HFF-Myc (cell line): ENCODE measurements around the gene ZC3H6.
A peak's percentile ranks its signal among the peaks of the same experiment; 100 is the strongest.
"Not testable (repeated sequence)": the region's sequence is repeated elsewhere in the genome, so short reads cannot be mapped to it uniquely, and the experiment has no call there.

Experiments
- DNase-seq: peaks from one replicate; pipeline ENCODE4 v3.0.0-alpha.2; 2011; ENCODE audit warnings: low read depth; ENCODE audit errors: extremely low read depth
- H3K4me3 ChIP-seq: replicated peaks from 2 replicates; pipeline ENCODE4 v1.5.1; 2011; ENCODE audit warnings: low read depth, mild to moderate bottlenecking, control low read depth, low read length
- TF ChIP-seq, protein P1 (sequence below): IDR thresholded peaks from 2 replicates; pipeline ENCODE4 v1.5.1; 2012; ENCODE audit warnings: mild to moderate bottlenecking, low read depth, low read length, control low read depth; ENCODE audit errors: missing control alignments

Gene ZC3H6

DNA sequence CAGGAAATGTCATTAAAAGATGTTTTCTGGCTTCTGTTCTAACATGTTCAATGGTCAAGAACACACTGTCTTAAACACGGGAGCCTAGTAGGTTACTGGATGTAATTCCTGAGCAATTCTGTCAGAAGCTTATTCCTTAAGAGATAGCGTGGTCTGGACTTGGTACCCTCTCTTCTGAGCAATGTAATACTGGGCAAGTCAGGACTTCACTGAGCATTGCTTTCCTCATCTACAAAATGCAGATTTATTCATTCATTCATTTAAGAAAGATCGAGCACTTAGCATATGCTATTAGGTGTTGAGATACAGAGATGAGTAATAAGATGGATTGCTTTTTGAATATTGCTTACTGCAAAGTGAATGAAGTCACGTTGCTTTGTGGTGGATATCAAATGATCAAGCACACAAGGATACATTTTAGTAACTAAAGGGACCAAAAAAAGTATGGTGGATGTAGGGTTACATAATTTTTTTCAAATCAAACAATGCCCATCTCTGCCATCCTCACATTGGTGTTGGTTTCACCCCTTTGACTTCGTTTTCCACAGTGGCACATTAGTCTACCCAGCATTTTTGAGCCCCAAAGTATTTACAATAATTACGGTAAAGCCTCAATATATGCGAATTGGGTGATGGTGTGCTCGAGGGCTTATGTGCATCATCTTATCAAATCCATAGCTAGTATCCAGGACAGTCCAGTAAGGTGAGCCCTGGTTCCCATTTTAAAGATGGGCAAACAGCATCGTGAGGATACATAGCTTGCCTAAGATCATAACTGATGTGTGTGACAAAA lies 65.3 kb downstream of the ZC3H6 start:
- TF ChIP-seq, protein P1, sequence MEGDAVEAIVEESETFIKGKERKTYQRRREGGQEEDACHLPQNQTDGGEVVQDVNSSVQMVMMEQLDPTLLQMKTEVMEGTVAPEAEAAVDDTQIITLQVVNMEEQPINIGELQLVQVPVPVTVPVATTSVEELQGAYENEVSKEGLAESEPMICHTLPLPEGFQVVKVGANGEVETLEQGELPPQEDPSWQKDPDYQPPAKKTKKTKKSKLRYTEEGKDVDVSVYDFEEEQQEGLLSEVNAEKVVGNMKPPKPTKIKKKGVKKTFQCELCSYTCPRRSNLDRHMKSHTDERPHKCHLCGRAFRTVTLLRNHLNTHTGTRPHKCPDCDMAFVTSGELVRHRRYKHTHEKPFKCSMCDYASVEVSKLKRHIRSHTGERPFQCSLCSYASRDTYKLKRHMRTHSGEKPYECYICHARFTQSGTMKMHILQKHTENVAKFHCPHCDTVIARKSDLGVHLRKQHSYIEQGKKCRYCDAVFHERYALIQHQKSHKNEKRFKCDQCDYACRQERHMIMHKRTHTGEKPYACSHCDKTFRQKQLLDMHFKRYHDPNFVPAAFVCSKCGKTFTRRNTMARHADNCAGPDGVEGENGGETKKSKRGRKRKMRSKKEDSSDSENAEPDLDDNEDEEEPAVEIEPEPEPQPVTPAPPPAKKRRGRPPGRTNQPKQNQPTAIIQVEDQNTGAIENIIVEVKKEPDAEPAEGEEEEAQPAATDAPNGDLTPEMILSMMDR: no peak
- no peak for DNase-seq
- H3K4me3 ChIP-seq: no peak overlapping the region

DNA sequence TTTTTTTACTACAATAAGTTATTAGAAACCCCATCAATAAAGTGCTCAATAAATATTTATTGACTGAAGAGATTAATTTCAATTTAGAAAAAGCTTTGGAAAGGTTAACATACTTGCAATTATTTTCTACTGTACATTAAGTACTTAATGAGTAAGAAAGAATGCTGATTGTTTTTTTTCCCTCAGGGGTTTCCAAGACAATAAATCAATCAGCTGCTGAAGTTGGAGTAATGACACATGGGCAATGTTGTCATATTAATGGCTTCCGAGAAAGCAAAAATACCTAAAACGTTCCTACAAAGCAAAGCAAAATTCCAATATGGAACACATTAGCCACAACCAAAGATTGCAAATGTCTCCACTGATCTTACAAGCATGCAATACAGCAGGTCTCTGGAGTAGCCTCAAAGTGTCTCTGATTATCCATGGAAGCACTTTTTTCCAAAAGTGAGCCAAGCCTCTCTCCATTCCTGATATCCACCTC lies 66.7 kb downstream of the ZC3H6 start:
- no peak overlapping the region for H3K4me3 ChIP-seq
- DNase-seq: peak; percentile 1
- TF ChIP-seq, protein P1: no peak

DNA sequence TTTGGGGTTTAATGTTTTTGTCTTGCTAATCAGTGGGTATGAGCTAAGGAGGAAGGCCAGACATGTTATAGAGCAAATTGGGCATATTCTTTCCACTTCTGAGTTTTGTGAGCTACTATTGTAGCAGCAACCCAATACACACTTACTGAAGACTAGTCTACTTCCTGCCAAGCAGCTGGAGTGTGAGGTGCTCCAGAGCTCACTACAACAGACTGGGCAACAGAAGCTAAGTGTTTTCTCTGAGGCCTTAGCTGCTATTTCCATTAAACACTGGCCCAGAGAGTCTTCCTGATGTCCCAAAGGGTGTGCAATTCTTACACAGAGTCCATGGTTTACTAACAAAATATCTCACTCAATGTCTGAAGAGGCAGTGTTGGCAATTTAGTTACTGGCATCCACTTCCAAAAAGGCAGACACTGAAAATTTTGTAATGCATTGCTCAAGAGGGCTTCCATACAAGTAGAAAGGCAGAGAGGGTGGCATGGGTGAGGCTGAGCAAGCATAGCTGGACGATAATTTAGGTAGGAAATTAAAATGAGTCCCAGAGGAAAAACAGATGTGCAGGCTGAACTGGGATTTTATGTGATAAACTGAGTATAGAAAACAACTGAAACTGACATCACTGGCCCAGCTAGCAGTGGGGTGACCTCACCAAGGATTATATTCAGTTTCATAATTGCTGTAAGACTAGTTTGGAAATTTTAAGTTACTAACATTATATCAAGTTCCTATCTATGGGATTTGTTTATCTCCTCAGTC lies 68.6 kb downstream of the ZC3H6 start:
- no peak overlapping the region for H3K4me3 ChIP-seq
- TF ChIP-seq, protein P1: no peak
- DNase-seq: peak; percentile 3

DNA sequence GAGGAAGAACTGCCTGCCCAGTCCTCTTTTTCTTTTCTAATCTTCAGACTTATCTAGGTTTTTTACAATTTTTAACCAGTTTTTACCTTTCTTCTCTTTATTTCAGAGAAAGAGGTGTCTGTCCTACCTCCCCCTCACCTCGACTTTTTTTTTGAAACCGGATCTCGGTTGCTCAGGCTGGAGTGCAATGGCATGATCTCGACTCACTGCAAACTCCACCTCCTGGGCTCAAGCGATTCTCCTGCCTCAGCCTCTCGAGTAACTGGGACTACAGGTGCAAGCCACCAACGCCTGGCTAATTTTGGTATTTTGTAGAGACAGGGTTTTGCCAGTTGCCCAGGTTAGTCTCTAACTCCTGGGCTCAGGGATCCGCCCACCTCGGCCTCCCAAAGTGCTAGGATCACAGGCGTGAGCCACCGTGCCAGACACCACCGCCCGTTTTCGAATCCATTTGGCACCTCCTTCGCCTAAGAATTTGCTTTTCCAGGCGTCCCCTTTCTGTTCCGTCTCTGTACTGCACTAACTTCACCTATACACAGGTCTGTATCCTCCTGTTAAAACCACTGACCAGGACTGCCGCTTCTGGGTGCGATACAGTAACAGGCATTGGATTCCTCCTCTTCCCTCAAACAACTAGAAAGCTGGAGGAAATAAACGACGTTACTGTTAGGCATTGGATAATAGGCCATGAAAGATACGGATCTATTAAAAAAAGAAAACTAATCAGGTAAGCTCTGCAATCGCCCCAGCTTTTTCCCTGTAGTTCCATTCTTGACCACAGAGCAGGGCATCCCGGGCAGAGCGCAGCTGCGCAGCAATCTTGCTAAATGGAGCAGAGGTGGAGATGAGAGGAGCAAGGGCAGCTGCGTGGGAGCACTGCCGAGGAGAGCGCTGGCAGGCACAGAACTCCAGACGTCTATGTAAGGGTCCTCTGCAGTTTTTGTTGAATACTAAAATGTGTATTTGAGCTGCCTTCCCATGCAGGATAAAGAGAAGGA lies 69.9 kb downstream of the ZC3H6 start:
- TF ChIP-seq, protein P1: no peak
- no peak for DNase-seq
- H3K4me3 ChIP-seq: no peak overlapping the region

DNA sequence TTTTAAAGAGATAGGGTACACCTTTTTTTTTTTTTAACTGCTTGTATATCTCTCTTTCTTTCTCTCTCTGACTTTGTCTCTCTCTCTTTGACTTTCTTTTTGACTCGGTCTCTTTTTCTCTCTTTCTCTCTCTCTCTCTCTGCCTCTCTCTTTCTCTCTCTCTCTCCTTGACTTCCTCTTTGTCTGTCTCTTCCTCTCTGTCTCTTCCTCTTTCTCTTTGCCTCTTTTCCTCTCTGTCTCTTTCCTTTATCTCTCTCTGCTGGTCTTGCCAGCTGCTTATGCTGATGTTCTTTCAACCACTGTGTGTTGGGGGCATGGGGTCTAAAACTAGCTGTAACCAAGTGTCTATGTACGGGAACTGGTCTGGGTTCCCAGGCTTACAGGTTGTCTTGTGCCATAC lies 76.9 kb downstream of the ZC3H6 start:
- not testable (repeated sequence) for DNase-seq

DNA sequence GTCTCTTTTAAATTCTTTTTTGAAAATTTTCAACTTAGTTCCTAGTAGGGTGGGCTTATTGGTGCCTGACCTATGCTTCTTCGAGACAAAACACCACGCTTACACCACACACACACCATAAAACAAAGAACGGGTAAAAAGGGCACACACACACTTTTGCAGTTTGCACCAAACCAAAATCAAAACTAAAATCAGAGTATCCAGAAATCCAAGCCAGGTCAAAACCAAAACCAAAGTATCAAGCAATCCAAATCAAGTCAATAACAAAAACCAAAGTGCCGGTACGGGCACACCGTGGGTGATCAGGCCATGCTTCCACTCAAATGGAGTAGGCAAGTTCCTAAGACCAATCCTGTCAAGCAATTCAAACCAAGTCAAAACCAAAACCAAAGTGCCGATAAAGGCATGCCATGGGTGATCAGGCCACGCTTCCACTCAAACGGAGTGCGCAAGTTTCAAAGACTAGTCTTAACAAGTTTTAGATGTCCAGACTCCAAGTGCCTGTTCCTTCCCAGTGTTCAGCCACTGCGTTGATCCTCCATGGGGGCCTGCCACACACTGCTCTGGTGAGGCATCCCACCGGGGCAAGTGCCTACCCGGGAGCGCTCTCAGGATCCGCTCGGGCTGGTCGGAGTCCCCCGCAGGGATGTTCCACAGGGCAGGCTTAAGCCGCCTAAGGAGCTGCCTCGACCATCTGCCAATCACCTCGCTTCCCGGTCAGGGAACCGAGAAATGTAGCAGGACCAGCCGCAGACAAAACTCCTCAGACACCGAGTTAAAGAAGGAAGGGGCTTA lies 77.6 kb downstream of the ZC3H6 start:
- DNase-seq, H3K4me3 ChIP-seq: not testable (repeated sequence)

More for the DNA sequence above, 76.9 kb downstream of the ZC3H6 start:
- not testable (repeated sequence) for H3K4me3 ChIP-seq

DNA sequence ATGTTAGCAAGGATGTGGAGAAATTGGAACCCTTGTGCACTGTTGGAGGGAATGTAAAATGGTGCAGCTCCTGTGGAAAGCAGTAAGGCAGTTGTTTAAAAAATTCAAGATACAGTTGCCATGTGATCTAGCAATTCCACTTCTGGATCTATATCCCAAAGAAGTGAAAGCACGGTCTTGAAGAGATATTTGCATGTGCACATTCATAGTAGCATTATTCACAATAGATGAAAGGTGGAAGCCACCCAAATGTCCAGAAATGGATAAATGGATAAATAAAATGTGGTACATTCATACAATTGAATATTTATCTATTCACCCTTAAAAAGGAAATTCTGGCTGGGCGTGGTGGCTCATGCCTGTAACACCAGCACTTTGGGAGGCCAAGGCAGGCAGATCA lies 78.9 kb downstream of the ZC3H6 start:
- H3K4me3 ChIP-seq, DNase-seq: not testable (repeated sequence)

DNA sequence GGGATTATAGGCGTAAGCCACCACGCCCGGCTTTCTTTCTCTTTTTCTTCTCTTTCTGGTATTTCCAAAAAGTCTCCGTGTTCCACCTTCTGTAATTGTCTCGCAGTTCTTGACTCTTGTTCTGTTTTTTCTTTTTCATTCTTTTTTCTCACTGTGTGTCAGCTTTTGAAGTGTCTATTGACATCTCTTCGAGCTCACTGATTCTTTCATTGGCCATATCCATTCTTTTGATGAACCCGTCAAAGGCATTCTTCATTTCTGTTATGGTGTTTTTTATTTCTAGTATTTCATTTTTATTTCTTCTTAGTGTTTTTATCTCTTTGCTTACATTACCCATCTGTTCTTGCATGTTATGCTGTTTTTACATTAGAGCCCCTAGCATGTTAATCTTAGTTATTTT lies 84.7 kb downstream of the ZC3H6 start:
- DNase-seq, H3K4me3 ChIP-seq: not testable (repeated sequence)
